ENCODE measurements around the gene CEP295NL. TPM values are rescaled to one million over a fixed set of nuclear protein-coding genes. Genes with fewer than 3 reads are reported as not detected.
A peak's percentile ranks its signal among the peaks of the same experiment; 100 is the strongest.
"Not testable (repeated sequence)": the region's sequence is repeated elsewhere in the genome, so short reads cannot be mapped to it uniquely, and the experiment has no call there.

CEP295NL gene
- total RNA-seq, 2 donors from 2014 or later = 1.3 to 3.1 TPM

GRCh38 chr17:78890498-78890897 lies 12.5 kb downstream of the CEP295NL start:
- Histone ChIP-seq H3K27ac (peak overlapping the region in 1 of 4 donors; percentile 67), H3K27me3 (no peaks in the 10 kb centered on the region), H3K9me3 (no peaks in the 10 kb centered on the region), H3K4me1 (peaks cover 12% of the 10 kb centered on the region), H3K4me3 (no peak overlapping the region), H3K36me3 (replicated peaks in 1 of 2; ENCODE audit: insufficient read depth in 1 of 2, low read depth in 2 of 2) (no peaks in the 10 kb centered on the region)
- intact Hi-C loops (cut with DNase I) = no loop called here
- DNase-seq = peak in 1 of 4 donors; percentile 79
- TF ChIP-seq CTCF (IDR thresholded peaks at IDR 0.05) = no peak
- TF ChIP-seq POLR2A (IDR thresholded peaks at IDR 0.05) = peak in 1 of 3 donors; percentile 35
- 65 to 94% methylated on average over 14 to 16 of the region's 16 CpGs for WGBS, 2 donors
- no peak for ATAC-seq

GRCh38 chr17:78890096-78890495 lies 12.9 kb downstream of the CEP295NL start:
- DNase-seq; ATAC-seq; intact Hi-C loops (cut with DNase I); H3K36me3 ChIP-seq (replicated peaks in 1 of 2; ENCODE audit: insufficient read depth in 1 of 2, low read depth in 2 of 2); H3K4me3 ChIP-seq; H3K27me3 ChIP-seq; H3K9me3 ChIP-seq: not testable (repeated sequence)
- H3K4me1 ChIP-seq = peaks cover 13% of the 10 kb centered on the region
- 71 to 89% methylated on average over 11 of the region's 11 CpGs for WGBS, 2 donors
- H3K27ac ChIP-seq = peak overlapping the region in 2 of 4 donors; percentile 52 to 67

- peak overlapping the region in 2 of 4 donors; percentile 52 to 67 for H3K27ac ChIP-seq
- H3K9me3 ChIP-seq = no peaks in the 10 kb centered on the region
- no peak for TF ChIP-seq POLR2A (IDR thresholded peaks at IDR 0.05)
- no peak for TF ChIP-seq CTCF (IDR thresholded peaks at IDR 0.05)
- H3K27me3 ChIP-seq = no peaks in the 10 kb centered on the region
- H3K4me1 ChIP-seq = peaks cover 19% of the 10 kb centered on the region
- no peak overlapping the region for H3K4me3 ChIP-seq
- WGBS, 2 donors = 69 to 74% methylated on average over 8 of the region's 8 CpGs
- ATAC-seq (no peak), DNase-seq (no peak)
- H3K36me3 ChIP-seq (replicated peaks in 1 of 2; ENCODE audit: insufficient read depth in 1 of 2, low read depth in 2 of 2) = no peaks in the 10 kb centered on the region
- intact Hi-C loops (cut with DNase I) = no loop called here
Measured at GRCh38 chr17:78889531-78889930, 13.5 kb downstream of the CEP295NL start.

- intact Hi-C loops (cut with DNase I) = no loop called here
- Histone ChIP-seq H3K9me3 (no peaks in the 10 kb centered on the region), H3K27me3 (no peaks in the 10 kb centered on the region), H3K4me1 (peaks cover 24% of the 10 kb centered on the region), H3K27ac (peak overlapping the region in 2 of 4 donors; percentile 52 to 67), H3K36me3 (replicated peaks in 1 of 2; ENCODE audit: insufficient read depth in 1 of 2, low read depth in 2 of 2) (no peaks in the 10 kb centered on the region), H3K4me3 (no peak overlapping the region)
- WGBS, 2 donors = 61 to 62% methylated on average over 10 of the region's 10 CpGs
- ATAC-seq = no peak
- TF ChIP-seq CTCF (IDR thresholded peaks at IDR 0.05) = no peak
- no peak for TF ChIP-seq POLR2A (IDR thresholded peaks at IDR 0.05)
- no peak for DNase-seq
Measured at GRCh38 chr17:78888941-78889518, 14.0 kb downstream of the CEP295NL start.

GRCh38 chr17:78886954-78887353 lies 16.0 kb downstream of the CEP295NL start:
- Histone ChIP-seq H3K36me3 (replicated peaks in 1 of 2; ENCODE audit: insufficient read depth in 1 of 2, low read depth in 2 of 2) (no peaks in the 10 kb centered on the region), H3K27me3 (no peaks in the 10 kb centered on the region), H3K27ac (no peak overlapping the region), H3K9me3 (no peaks in the 10 kb centered on the region), H3K4me1 (peaks cover 43% of the 10 kb centered on the region), H3K4me3 (no peak overlapping the region)
- ATAC-seq (no peak), DNase-seq (no peak)
- 89 to 95% methylated on average over 12 of the region's 12 CpGs for WGBS, 2 donors
- intact Hi-C loops (cut with DNase I) = no loop called here
- TF ChIP-seq POLR2A (IDR thresholded peaks at IDR 0.05) = no peak

GRCh38 chr17:78885956-78886355 lies 17.0 kb downstream of the CEP295NL start:
- H3K4me3 ChIP-seq = no peak overlapping the region
- 71 to 84% methylated on average over 6 to 8 of the region's 8 CpGs for WGBS, 2 donors
- intact Hi-C loops (cut with DNase I) = no loop called here
- no peaks in the 10 kb centered on the region for H3K36me3 ChIP-seq (replicated peaks in 1 of 2; ENCODE audit: insufficient read depth in 1 of 2, low read depth in 2 of 2)
- H3K4me1 ChIP-seq = peaks cover 43% of the 10 kb centered on the region
- TF ChIP-seq POLR2A (IDR thresholded peaks at IDR 0.05) (no peak), CTCF (IDR thresholded peaks at IDR 0.05) (no peak)
- H3K9me3 ChIP-seq = no peaks in the 10 kb centered on the region
- DNase-seq = no peak
- no peak for ATAC-seq
- H3K27ac ChIP-seq = peak overlapping the region in 2 of 4 donors; percentile 5 to 90
- H3K27me3 ChIP-seq = no peaks in the 10 kb centered on the region
